Upper lobe of left lung (tissue), 4 donors: ENCODE results near the gene FCER1G.

ENCODE experiments used
- CTCF ChIP-seq, 6 experiments: fragments of 450-650 bp in 4 of 6; fragments of 200-600 bp in 2 of 6; sonication (generic) in 2 of 6; IDR thresholded peaks; one replicate each; pipeline ENCODE4 v1.5.1; 2016 to 2019; ENCODE audit warnings: antibody characterized with exemption in 6 of 6
- POLR2A ChIP-seq, 4 donors: fragments of 450-650 bp; IDR thresholded peaks; one replicate each; pipeline ENCODE4 v1.5.1; 2016 to 2017; ENCODE audit warnings: antibody characterized with exemption in 4 of 4, mild to moderate bottlenecking in 2 of 4
- POLR2AphosphoS5 ChIP-seq, 2 donors: sonication (generic); formaldehyde crosslinking; IDR thresholded peaks; one replicate each; pipeline ENCODE4 v1.5.1; 2017; ENCODE audit warnings: antibody characterized with exemption in 2 of 2

- TF ChIP-seq CTCF (IDR thresholded peaks at IDR 0.05) (no peak), POLR2AphosphoS5 (IDR thresholded peaks at IDR 0.05) (no peak), POLR2A (IDR thresholded peaks at IDR 0.05) (no peak)
Observed at GRCh38 chr1:161166669-161167548, 48.2 kb upstream of the FCER1G start.
